GM12878 (cell line): ENCODE measurements around the gene POC1B. TPM values are rescaled to one million over a fixed set of nuclear protein-coding genes. Genes with fewer than 3 reads are reported as not detected.

ENCODE experiments used
- ASH2L ChIP-seq: fragments of 300-600, 200-600 bp; sonication (generic); IDR thresholded peaks from 2 replicates; pipeline ENCODE4 v1.6.1; 2017; ENCODE audit warnings: low read depth, mild to moderate bottlenecking, borderline replicate concordance
- BHLHE40 ChIP-seq, 2 experiments: fragments of 450-650 bp in 1 of 2; IDR thresholded peaks; 2 replicates each; pipeline ENCODE4 v1.6.1; 2011 to 2017; ENCODE audit warnings: low read depth in 2 of 2, borderline replicate concordance in 1 of 2, improper control_type of control experiment in 1 of 2, low read length in 1 of 2, mild to moderate bottlenecking in 1 of 2
- BMI1 ChIP-seq: fragments of 450-650 bp; IDR thresholded peaks from 2 replicates; pipeline ENCODE4 v1.6.1; 2016; ENCODE audit warnings: mild to moderate bottlenecking, moderate library complexity, borderline replicate concordance
- CHD2 ChIP-seq: IDR thresholded peaks from 2 replicates; pipeline ENCODE4 v1.6.1; 2011; ENCODE audit warnings: low read depth, low read length, improper control_type of control experiment, borderline replicate concordance
- GABPA ChIP-seq: IDR thresholded peaks from 2 replicates; pipeline ENCODE4 v1.6.1; 2014; ENCODE audit warnings: antibody characterized with exemption, low read depth, mild to moderate bottlenecking, inconsistent platforms
- IKZF1 ChIP-seq: fragments of 450-650 bp; conservative IDR thresholded peaks from 2 replicates; pipeline ENCODE4 v1.6.1; 2017; ENCODE audit warnings: antibody characterized with exemption, mild to moderate bottlenecking
- KDM1A ChIP-seq: fragments of 200-600 bp; sonication (generic); IDR thresholded peaks from 2 replicates; pipeline ENCODE4 v1.6.1; 2016; ENCODE audit warnings: borderline replicate concordance
- MEF2A ChIP-seq: IDR thresholded peaks from 2 replicates; pipeline ENCODE4 v1.6.1; 2011; ENCODE audit warnings: low read depth, mild to moderate bottlenecking, low read length, moderate library complexity; ENCODE audit not compliant: insufficient read depth
- MTA3 ChIP-seq: IDR thresholded peaks from 2 replicates; pipeline ENCODE4 v1.6.1; 2012; ENCODE audit warnings: low read length, inconsistent platforms, borderline replicate concordance
- NFIC ChIP-seq: IDR thresholded peaks from 2 replicates; pipeline ENCODE4 v1.6.1; 2012; ENCODE audit warnings: low read depth, mild to moderate bottlenecking, inconsistent platforms, low read length, moderate library complexity
- POLR2AphosphoS2 ChIP-seq: IDR thresholded peaks from 2 replicates; pipeline ENCODE4 v1.6.1; 2011; ENCODE audit warnings: low read depth, mild to moderate bottlenecking, low read length, improper control_type of control experiment, moderate library complexity
- POLR2AphosphoS5 ChIP-seq: IDR thresholded peaks from 2 replicates; pipeline ENCODE4 v1.6.1; 2011; ENCODE audit warnings: mild to moderate bottlenecking, low read length, inconsistent platforms
- RCOR1 ChIP-seq: conservative IDR thresholded peaks from 2 replicates; pipeline ENCODE4 v1.6.1; 2012; ENCODE audit warnings: low read depth, low read length, improper control_type of control experiment
- SMC3 ChIP-seq: IDR thresholded peaks from 2 replicates; pipeline ENCODE4 v1.6.1; 2011; ENCODE audit warnings: low read length, improper control_type of control experiment, borderline replicate concordance
- SREBF2 ChIP-seq: IDR thresholded peaks from 2 replicates; pipeline ENCODE4 v1.6.1; 2012; ENCODE audit warnings: mild to moderate bottlenecking, low read length
- STAT1 ChIP-seq: fragments of 450-650 bp; conservative IDR thresholded peaks from 2 replicates; pipeline ENCODE4 v1.6.1; 2014; ENCODE audit warnings: antibody characterized with exemption, mild to moderate bottlenecking
- TBL1XR1 ChIP-seq: IDR thresholded peaks from 2 replicates; pipeline ENCODE4 v1.6.1; 2012; ENCODE audit warnings: low read depth, low read length, improper control_type of control experiment
- TCF12 ChIP-seq: IDR thresholded peaks from 2 replicates; pipeline ENCODE4 v1.6.1; 2011; ENCODE audit warnings: low read depth, mild to moderate bottlenecking, low read length
- ZNF207 ChIP-seq: fragments of 450-650 bp; IDR thresholded peaks from 2 replicates; pipeline ENCODE4 v1.6.1; 2014; ENCODE audit warnings: antibody characterized with exemption, mild to moderate bottlenecking, borderline replicate concordance
- ZSCAN29 ChIP-seq: fragments of 450-650 bp; IDR thresholded peaks from 2 replicates; pipeline ENCODE4 v1.6.1; 2017; ENCODE audit warnings: mild to moderate bottlenecking, moderate library complexity
- polyA plus RNA-seq, 11 experiments: library from polyadenylated mRNA; depleted of rRNA in 4 of 11; unstranded in 6 of 11; stranded (reverse) in 5 of 11; fragments of >200 nt; fragmentation: Nextera tagmentation in 4 of 11; fragmentation: Illumina TruSeq in 1 of 11; extraction: Ambion mirVana in 4 of 11; extraction: Trizol in 1 of 11; gene quantifications; 1 replicate in 1 of 11; 2 replicates in 10 of 11; pipeline versions ENCODE4 v1.2.1 to v1.2.3, GENCODE V29; 2011 to 2016; ENCODE audit warnings: inconsistent platforms in 2 of 11, missing spikeins in 2 of 11, low read depth in 1 of 11
- total RNA-seq, 4 experiments: library from RNA; depleted of rRNA in 3 of 4; stranded (reverse); fragments of >200 nt in 3 of 4; fragmentation: Illumina TruSeq in 1 of 4; extraction: Trizol in 1 of 4; gene quantifications; 2 replicates each; pipeline versions ENCODE4 v1.2.1 to v1.2.3, GENCODE V29; 2013 to 2021
- TF ChIP-seq, protein P1 (sequence below): fragments of 450-650 bp; formaldehyde crosslinking; IDR thresholded peaks from 2 replicates; pipeline ENCODE4 v1.4.0; 2022; ENCODE audit warnings: mild to moderate bottlenecking, moderate library complexity
- TF ChIP-seq, protein P2 (sequence below): fragments of 450-650 bp; IDR thresholded peaks from 2 replicates; pipeline ENCODE4 v1.6.1; 2017; ENCODE audit warnings: mild to moderate bottlenecking, low read depth, inconsistent platforms; ENCODE audit not compliant: poor library complexity, severe bottlenecking
- TF ChIP-seq, protein P3 (sequence below): fragments of 450-650 bp; IDR thresholded peaks from 2 replicates; pipeline ENCODE4 v1.6.1; 2016; ENCODE audit warnings: mild to moderate bottlenecking

Gene POC1B
- total and polyA plus RNA-seq, 10 of the 15 experiments (the other 5 are each of a cell fraction or from before 2014, with no cell fraction given) = 4.4 to 17.8 (median 11.3) TPM

DNA sequence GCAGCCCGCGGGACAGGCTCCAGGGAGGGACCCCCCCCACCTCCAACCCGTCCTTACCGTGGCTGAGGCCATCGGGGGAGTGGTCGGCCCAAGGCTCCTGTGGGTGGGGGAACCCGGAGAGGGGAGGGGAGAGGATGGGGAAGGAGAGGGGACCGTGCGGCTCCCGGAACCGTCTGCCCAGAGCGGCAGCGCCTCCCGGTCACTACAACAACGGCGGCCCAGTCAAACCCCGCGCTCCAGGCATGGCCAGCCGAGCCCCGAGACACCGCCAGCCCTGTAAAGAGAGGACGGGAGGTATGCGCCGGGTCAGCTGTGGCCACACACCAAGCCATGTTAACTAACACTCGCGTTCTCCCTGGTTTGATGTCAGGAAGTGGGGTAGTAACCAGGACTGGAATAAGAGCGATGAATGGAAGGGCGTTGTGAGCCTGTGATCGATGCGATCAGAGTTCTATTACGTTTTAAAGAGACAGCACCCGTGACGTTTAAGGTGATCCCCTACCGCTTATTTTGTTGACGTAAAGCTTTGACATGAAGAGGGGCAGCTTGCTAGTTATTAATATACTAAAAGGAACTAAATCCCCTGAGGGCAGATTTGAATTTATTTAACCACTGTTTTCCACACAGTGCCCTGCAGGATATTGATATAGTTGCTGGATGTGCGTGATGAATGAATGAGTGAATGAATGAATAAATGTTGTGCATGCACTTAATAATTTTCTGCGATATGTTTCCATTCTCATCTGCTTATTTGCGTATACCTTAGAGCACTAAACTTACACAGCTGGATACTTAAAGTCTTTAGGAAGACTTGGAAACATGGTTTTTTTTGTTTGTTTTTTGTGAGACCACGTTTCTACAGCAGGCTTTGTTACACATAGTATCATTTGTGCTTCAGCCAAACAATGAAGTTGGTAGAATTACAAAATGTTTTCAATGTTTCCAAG, at the start of gene POC1B (continued):
- peak; percentile 38; the same call in 1 of the 2 replicates for TF ChIP-seq POLR2AphosphoS5
- TF ChIP-seq IKZF1 = peak; percentile 89
- TF ChIP-seq GABPA = peak; percentile 70; the same call in 1 of the 2 replicates
- TF ChIP-seq KDM1A = no peak
- no peak for TF ChIP-seq SMC3
- TF ChIP-seq TCF12 = 0 out of 2 replicates have a peak, but pooled peaks have one; percentile 31
- peak; percentile 85 for TF ChIP-seq POLR2AphosphoS2
- TF ChIP-seq ZSCAN29 = no peak
- no peak; the same call in 1 of the 2 replicates for TF ChIP-seq MTA3
- no peak for TF ChIP-seq NFIC
- 0 out of 2 replicates have a peak, but pooled peaks have one; percentile 34 for TF ChIP-seq CHD2
- peak; percentile 81; the same call in 1 of the 2 replicates for TF ChIP-seq ZNF207
- TF ChIP-seq RCOR1 = 0 out of 2 replicates have a peak, but pooled peaks have one; percentile 45
- TF ChIP-seq, protein P1, sequence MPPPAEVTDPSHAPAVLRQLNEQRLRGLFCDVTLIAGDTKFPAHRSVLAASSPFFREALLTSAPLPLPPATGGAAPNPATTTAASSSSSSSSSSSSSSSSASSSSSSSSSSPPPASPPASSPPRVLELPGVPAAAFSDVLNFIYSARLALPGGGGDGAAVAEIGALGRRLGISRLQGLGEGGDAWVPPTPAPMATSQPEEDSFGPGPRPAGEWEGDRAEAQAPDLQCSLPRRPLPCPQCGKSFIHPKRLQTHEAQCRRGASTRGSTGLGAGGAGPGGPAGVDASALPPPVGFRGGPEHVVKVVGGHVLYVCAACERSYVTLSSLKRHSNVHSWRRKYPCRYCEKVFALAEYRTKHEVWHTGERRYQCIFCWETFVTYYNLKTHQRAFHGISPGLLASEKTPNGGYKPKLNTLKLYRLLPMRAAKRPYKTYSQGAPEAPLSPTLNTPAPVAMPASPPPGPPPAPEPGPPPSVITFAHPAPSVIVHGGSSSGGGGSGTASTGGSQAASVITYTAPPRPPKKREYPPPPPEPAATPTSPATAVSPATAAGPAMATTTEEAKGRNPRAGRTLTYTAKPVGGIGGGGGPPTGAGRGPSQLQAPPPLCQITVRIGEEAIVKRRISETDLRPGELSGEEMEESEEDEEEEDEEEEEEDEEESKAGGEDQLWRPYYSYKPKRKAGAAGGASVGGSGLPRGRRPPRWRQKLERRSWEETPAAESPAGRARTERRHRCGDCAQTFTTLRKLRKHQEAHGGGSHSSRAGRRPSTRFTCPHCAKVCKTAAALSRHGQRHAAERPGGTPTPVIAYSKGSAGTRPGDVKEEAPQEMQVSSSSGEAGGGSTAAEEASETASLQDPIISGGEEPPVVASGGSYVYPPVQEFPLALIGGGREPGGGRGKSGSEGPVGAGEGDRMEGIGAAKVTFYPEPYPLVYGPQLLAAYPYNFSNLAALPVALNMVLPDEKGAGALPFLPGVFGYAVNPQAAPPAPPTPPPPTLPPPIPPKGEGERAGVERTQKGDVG = no peak
- TF ChIP-seq, protein P2, sequence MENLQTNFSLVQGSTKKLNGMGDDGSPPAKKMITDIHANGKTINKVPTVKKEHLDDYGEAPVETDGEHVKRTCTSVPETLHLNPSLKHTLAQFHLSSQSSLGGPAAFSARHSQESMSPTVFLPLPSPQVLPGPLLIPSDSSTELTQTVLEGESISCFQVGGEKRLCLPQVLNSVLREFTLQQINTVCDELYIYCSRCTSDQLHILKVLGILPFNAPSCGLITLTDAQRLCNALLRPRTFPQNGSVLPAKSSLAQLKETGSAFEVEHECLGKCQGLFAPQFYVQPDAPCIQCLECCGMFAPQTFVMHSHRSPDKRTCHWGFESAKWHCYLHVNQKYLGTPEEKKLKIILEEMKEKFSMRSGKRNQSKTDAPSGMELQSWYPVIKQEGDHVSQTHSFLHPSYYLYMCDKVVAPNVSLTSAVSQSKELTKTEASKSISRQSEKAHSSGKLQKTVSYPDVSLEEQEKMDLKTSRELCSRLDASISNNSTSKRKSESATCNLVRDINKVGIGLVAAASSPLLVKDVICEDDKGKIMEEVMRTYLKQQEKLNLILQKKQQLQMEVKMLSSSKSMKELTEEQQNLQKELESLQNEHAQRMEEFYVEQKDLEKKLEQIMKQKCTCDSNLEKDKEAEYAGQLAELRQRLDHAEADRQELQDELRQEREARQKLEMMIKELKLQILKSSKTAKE = peak; percentile 38
- TF ChIP-seq BHLHE40 (IDR thresholded peaks at IDR 0.05; ENCODE audit: borderline replicate concordance in 1 of 2, low read depth in 2 of 2, low read length in 1 of 2) = peak in 1 of 2 experiments; percentile 50; a peak in 1 of 4 replicates
- TF ChIP-seq ASH2L = no peak; the same call in 1 of the 2 replicates
- TF ChIP-seq, protein P3, sequence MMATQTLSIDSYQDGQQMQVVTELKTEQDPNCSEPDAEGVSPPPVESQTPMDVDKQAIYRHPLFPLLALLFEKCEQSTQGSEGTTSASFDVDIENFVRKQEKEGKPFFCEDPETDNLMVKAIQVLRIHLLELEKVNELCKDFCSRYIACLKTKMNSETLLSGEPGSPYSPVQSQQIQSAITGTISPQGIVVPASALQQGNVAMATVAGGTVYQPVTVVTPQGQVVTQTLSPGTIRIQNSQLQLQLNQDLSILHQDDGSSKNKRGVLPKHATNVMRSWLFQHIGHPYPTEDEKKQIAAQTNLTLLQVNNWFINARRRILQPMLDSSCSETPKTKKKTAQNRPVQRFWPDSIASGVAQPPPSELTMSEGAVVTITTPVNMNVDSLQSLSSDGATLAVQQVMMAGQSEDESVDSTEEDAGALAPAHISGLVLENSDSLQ = peak; percentile 31; the same call in 1 of the 2 replicates
- TF ChIP-seq SREBF2 = no peak
- TF ChIP-seq BMI1 = no peak
- TF ChIP-seq STAT1 = peak; percentile 70
- TF ChIP-seq MEF2A = 0 out of 2 replicates have a peak, but pooled peaks have one; percentile 12
- TF ChIP-seq TBL1XR1 = no peak
